A204.1 (cell line): Measurements from ENCODE around the gene WDR33.
"Not testable (repeated sequence)": the region's sequence is repeated elsewhere in the genome, so short reads cannot be mapped to it uniquely, and the experiment has no call there.

Experiments
- FAIRE-seq: peaks from 2 replicates; lab custom pipeline; 2012; peaks lifted over from hg19 to GRCh38; lab: Jason Lieb, UNC

Gene WDR33

GRCh38 chr2:127810619-127811396 lies at the start of gene WDR33:
TSS of gene WDR33 (minus strand) at chr2:127811171. CDS start at chr2:127770981, 40,190 bp downstream.
- FAIRE-seq, result peak; percentile 79

GRCh38 chr2:127860130-127860529 lies 49.2 kb upstream of the WDR33 start:
- FAIRE-seq, result no peak

GRCh38 chr2:127859712-127860085 lies 48.7 kb upstream of the WDR33 start:
- no peak for FAIRE-seq

- FAIRE-seq, result no peak
Measured at GRCh38 chr2:127857265-127857808, 46.4 kb upstream of the WDR33 start.

GRCh38 chr2:127853671-127854070 lies 42.7 kb upstream of the WDR33 start:
- FAIRE-seq, result no peak

- no peak for FAIRE-seq
Measured at GRCh38 chr2:127852388-127852787, 41.4 kb upstream of the WDR33 start.

GRCh38 chr2:127847931-127848330 lies 37.0 kb upstream of the WDR33 start:
- no peak for FAIRE-seq

- no peak for FAIRE-seq
Measured at GRCh38 chr2:127844973-127845372, 34.0 kb upstream of the WDR33 start.

GRCh38 chr2:127843677-127844076 lies 32.7 kb upstream of the WDR33 start:
- FAIRE-seq, result no peak

- FAIRE-seq, result no peak
Measured at GRCh38 chr2:127841466-127842178, 30.7 kb upstream of the WDR33 start.

GRCh38 chr2:127840893-127841292 lies 29.9 kb upstream of the WDR33 start:
- FAIRE-seq, result no peak

GRCh38 chr2:127834951-127835350 lies 24.0 kb upstream of the WDR33 start:
- no peak for FAIRE-seq

- no peak for FAIRE-seq
Measured at GRCh38 chr2:127829845-127830246, 18.9 kb upstream of the WDR33 start.

GRCh38 chr2:127826708-127827107 lies 15.7 kb upstream of the WDR33 start:
- FAIRE-seq, result not testable (repeated sequence)

- FAIRE-seq, result no peak
Measured at GRCh38 chr2:127826047-127826446, 15.1 kb upstream of the WDR33 start.

GRCh38 chr2:127820080-127820668 lies 9.2 kb upstream of the WDR33 start:
- FAIRE-seq, result no peak

GRCh38 chr2:127818794-127819425 lies 7.9 kb upstream of the WDR33 start:
- no peak for FAIRE-seq

GRCh38 chr2:127818241-127818640 lies 7.3 kb upstream of the WDR33 start:
- FAIRE-seq, result no peak

GRCh38 chr2:127814677-127815076 lies 3.7 kb upstream of the WDR33 start:
- no peak for FAIRE-seq

GRCh38 chr2:127812441-127812840 lies 1.5 kb upstream of the WDR33 start:
- FAIRE-seq, result not testable (repeated sequence)

GRCh38 chr2:127811397-127812321 lies 688 bp upstream of the WDR33 start:
- no peak for FAIRE-seq
